Smooth muscle cell (in vitro differentiated cells): ENCODE results near the gene UBD. TPM values are rescaled to one million over a fixed set of nuclear protein-coding genes. Genes with fewer than 3 reads are reported as not detected.

Source experiments
- DNase-seq: peaks from one replicate; lab custom pipeline; 2025; ENCODE audit not compliant: unreplicated experiment; lab: John Stamatoyannopoulos, UW
- H2AFZ ChIP-seq: fragments of 200-600 bp; sonication (generic); 2 replicates; pipeline ENCODE4 v1.6.0; 2016; ENCODE audit warnings: antibody characterized with exemption, low read depth, mild to moderate bottlenecking
- H3F3A ChIP-seq: fragments of 200-600 bp; sonication (generic); 2 replicates; pipeline ENCODE4 v1.6.0; 2017; ENCODE audit warnings: antibody characterized with exemption, low read depth
- H3K27ac ChIP-seq: fragments of 200-600 bp; sonication (generic); 2 replicates; pipeline ENCODE4 v1.5.1; 2016; ENCODE audit warnings: low read depth, mild to moderate bottlenecking
- H3K27me3 ChIP-seq: fragments of 200-600 bp; sonication (generic); 2 replicates; pipeline ENCODE4 v1.6.1; 2016; ENCODE audit warnings: low read depth, mild to moderate bottlenecking
- H3K36me3 ChIP-seq: fragments of 200-600 bp; sonication (generic); 2 replicates; pipeline ENCODE4 v1.5.1; 2016; ENCODE audit warnings: low read depth
- H3K4me1 ChIP-seq: fragments of 200-600 bp; sonication (generic); 2 replicates; pipeline ENCODE4 v1.5.1; 2016; ENCODE audit warnings: low read depth
- H3K4me2 ChIP-seq: fragments of 200-600 bp; sonication (generic); 2 replicates; pipeline ENCODE4 v1.6.0; 2016; ENCODE audit warnings: mild to moderate bottlenecking
- H3K4me3 ChIP-seq: fragments of 200-600 bp; sonication (generic); 2 replicates; pipeline ENCODE4 v1.5.1; 2016; ENCODE audit warnings: mild to moderate bottlenecking
- H3K79me2 ChIP-seq: fragments of 200-600 bp; sonication (generic); 2 replicates; pipeline ENCODE4 v1.6.0; 2016; ENCODE audit warnings: low read depth, mild to moderate bottlenecking
- H3K9ac ChIP-seq: fragments of 200-600 bp; sonication (generic); 2 replicates; pipeline ENCODE4 v1.6.0; 2016; ENCODE audit warnings: low read depth
- H3K9me3 ChIP-seq: fragments of 200-600 bp; sonication (generic); replicated peaks from 2 replicates; pipeline ENCODE4 v1.5.1; 2016; ENCODE audit warnings: low read depth
- H4K20me1 ChIP-seq: fragments of 200-600 bp; sonication (generic); 2 replicates; pipeline ENCODE4 v1.6.0; 2016; ENCODE audit warnings: low read depth
- WGBS: methylation state at CpG from one replicate; pipeline ENCODE4 v1.1.7; 2016; ENCODE audit warnings: low lambda C conversion rate; 5-methylcytosine and 5-hydroxymethylcytosine counted together
- polyA plus RNA-seq: library from polyadenylated mRNA; unstranded; fragments of >200 nt; fragmentation: Nextera tagmentation; extraction: Ambion mirVana; gene quantifications from 2 replicates; pipeline ENCODE4 v1.2.1, GENCODE V29; 2016
- total RNA-seq: library from RNA; depleted of rRNA; stranded (reverse); fragments of >200 nt; gene quantifications from 2 replicates; pipeline ENCODE4 v1.2.3, GENCODE V29; 2014
- TF ChIP-seq, protein P1 (sequence below): fragments of 200-600 bp; sonication (generic); IDR thresholded peaks from 2 replicates; pipeline ENCODE4 v1.5.1; 2017; ENCODE audit warnings: borderline replicate concordance, mild to moderate bottlenecking, antibody characterized with exemption; ENCODE audit not compliant: insufficient read depth, poor library complexity, severe bottlenecking

UBD gene
- total and polyA plus RNA-seq, 2 experiments from 2014 or later, result 0.38 TPM; not detected in 1

GRCh38 chr6:29552512-29553051, 7.0 kb downstream of the UBD start:
- H3K9me3 ChIP-seq, result no peaks in the 10 kb centered on the region
- H3K4me2 ChIP-seq, result peak overlapping the region; percentile 83
- H3K27ac ChIP-seq, result no peak overlapping the region
- no peak overlapping the region for H2AFZ ChIP-seq
- H3K36me3 ChIP-seq, result no peaks in the 10 kb centered on the region
- H4K20me1 ChIP-seq, result no peaks in the 10 kb centered on the region
- no peak overlapping the region for H3K4me3 ChIP-seq
- H3F3A ChIP-seq, result no peaks in the 10 kb centered on the region
- no peaks in the 10 kb centered on the region for H3K4me1 ChIP-seq
- H3K79me2 ChIP-seq, result no peaks in the 10 kb centered on the region
- no peak for DNase-seq
- H3K9ac ChIP-seq, result no peak overlapping the region
- 52% methylated on average over 5 of the region's 5 CpGs for WGBS
- peaks cover 88% of the 10 kb centered on the region for H3K27me3 ChIP-seq
- TF ChIP-seq, protein P1, sequence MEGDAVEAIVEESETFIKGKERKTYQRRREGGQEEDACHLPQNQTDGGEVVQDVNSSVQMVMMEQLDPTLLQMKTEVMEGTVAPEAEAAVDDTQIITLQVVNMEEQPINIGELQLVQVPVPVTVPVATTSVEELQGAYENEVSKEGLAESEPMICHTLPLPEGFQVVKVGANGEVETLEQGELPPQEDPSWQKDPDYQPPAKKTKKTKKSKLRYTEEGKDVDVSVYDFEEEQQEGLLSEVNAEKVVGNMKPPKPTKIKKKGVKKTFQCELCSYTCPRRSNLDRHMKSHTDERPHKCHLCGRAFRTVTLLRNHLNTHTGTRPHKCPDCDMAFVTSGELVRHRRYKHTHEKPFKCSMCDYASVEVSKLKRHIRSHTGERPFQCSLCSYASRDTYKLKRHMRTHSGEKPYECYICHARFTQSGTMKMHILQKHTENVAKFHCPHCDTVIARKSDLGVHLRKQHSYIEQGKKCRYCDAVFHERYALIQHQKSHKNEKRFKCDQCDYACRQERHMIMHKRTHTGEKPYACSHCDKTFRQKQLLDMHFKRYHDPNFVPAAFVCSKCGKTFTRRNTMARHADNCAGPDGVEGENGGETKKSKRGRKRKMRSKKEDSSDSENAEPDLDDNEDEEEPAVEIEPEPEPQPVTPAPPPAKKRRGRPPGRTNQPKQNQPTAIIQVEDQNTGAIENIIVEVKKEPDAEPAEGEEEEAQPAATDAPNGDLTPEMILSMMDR, result no peak

DNA sequence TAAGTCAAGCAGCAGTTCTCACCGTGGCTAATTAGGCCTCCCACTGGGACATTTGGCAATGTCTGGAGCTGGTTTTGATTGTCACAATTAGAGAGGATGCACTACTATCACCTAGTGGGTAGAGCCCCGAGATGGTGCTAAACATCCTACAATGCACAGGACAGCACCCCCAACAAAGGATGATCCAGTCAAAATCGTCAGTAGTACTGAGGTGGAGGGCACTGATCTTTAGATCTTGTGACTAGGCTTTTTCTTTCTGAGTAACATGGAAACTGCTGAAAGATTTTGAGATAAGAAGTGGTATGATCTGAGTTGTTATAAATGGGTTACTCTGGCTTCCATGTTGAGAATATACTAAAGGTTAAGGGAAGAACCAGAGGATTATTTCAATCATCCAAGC, 12.0 kb downstream of the UBD start:
- 75% methylated on average over 3 of the region's 3 CpGs for WGBS
- H3F3A ChIP-seq, result no peaks in the 10 kb centered on the region
- H3K4me2 ChIP-seq, result no peak overlapping the region
- no peak overlapping the region for H3K4me3 ChIP-seq
- TF ChIP-seq, protein P1, result no peak
- no peak overlapping the region for H3K27ac ChIP-seq
- H3K4me1 ChIP-seq, result no peaks in the 10 kb centered on the region
- no peak overlapping the region for H2AFZ ChIP-seq
- no peaks in the 10 kb centered on the region for H4K20me1 ChIP-seq
- no peak overlapping the region for H3K9ac ChIP-seq
- no peak for DNase-seq
- no peaks in the 10 kb centered on the region for H3K9me3 ChIP-seq
- H3K27me3 ChIP-seq, result peaks cover 38% of the 10 kb centered on the region
- no peaks in the 10 kb centered on the region for H3K79me2 ChIP-seq
- no peaks in the 10 kb centered on the region for H3K36me3 ChIP-seq

GRCh38 chr6:29537714-29538403, 21.7 kb downstream of the UBD start:
- Histone ChIP-seq H3K4me2 (no peak overlapping the region), H3K27me3 (no peaks in the 10 kb centered on the region), H3K4me1 (no peaks in the 10 kb centered on the region), H3F3A (no peaks in the 10 kb centered on the region), H3K9me3 (no peaks in the 10 kb centered on the region), H3K79me2 (no peaks in the 10 kb centered on the region), H4K20me1 (no peaks in the 10 kb centered on the region), H3K27ac (no peak overlapping the region), H3K9ac (no peak overlapping the region), H3K36me3 (no peaks in the 10 kb centered on the region), H3K4me3 (no peak overlapping the region), H2AFZ (no peak overlapping the region)
- WGBS, result 82% methylated on average over 4 of the region's 4 CpGs
- TF ChIP-seq, protein P1, result no peak
- no peak for DNase-seq
